CD8-positive, alpha-beta memory T cell (primary cell): ENCODE results near the gene PDC. TPM values are rescaled to one million over a fixed set of nuclear protein-coding genes. Genes with fewer than 3 reads are reported as not detected.
A peak's percentile ranks its signal among the peaks of the same experiment; 100 is the strongest.

Experiments
- CTCF ChIA-PET: fragments of 350-600 bp; sonication (Branson Sonifier 250); formaldehyde crosslinking; loops from one replicate; lab custom pipeline; 2021; ENCODE audit warnings: antibody characterized with exemption; lab: Charles Lee
- POLR2A ChIA-PET: fragments of 350-600 bp; sonication (Branson Sonifier 250); formaldehyde crosslinking; loops from one replicate; lab custom pipeline; 2021; ENCODE audit warnings: antibody characterized with exemption; lab: Charles Lee
- DNase-seq, 5 donors: peaks; one replicate each; pipeline versions ENCODE4 v3.0.0 to v3.0.0-alpha.2; 2020 to 2022; ENCODE audit warnings: mixed read lengths in 1 of 5
- H3K27ac ChIP-seq: one replicate; pipeline ENCODE4 v1.7.0; 2013; ENCODE audit warnings: low read depth, mild to moderate bottlenecking, low read length, moderate library complexity
- H3K27me3 ChIP-seq: 2 replicates; pipeline ENCODE4 v1.7.0; 2013; ENCODE audit warnings: low read length, mild to moderate bottlenecking; ENCODE audit not compliant: insufficient read depth, poor library complexity, severe bottlenecking
- H3K36me3 ChIP-seq: 2 replicates; pipeline ENCODE4 v1.7.0; 2013; ENCODE audit warnings: mild to moderate bottlenecking, low read length, moderate library complexity; ENCODE audit not compliant: insufficient read depth
- H3K4me1 ChIP-seq: 2 replicates; pipeline ENCODE4 v1.7.0; 2013; ENCODE audit warnings: mild to moderate bottlenecking, low read length, moderate library complexity; ENCODE audit not compliant: insufficient read depth
- H3K4me3 ChIP-seq: 2 replicates; pipeline ENCODE4 v1.7.0; 2013; ENCODE audit warnings: mild to moderate bottlenecking, low read length
- H3K9me3 ChIP-seq: 2 replicates; pipeline ENCODE4 v1.7.0; 2013; ENCODE audit warnings: mild to moderate bottlenecking, low read length
- H3K27ac Mint-ChIP-seq, 8 donors: one replicate each; pipeline ENCODE4 v1.8.0; 2020 to 2021; ENCODE audit warnings: mixed read lengths in 8 of 8, mild to moderate bottlenecking in 6 of 8, inconsistent platforms in 3 of 8, moderate library complexity in 3 of 8
- H3K27me3 Mint-ChIP-seq, 2 donors: one replicate each; pipeline ENCODE4 v1.8.0; 2020 to 2021; ENCODE audit warnings: mixed read lengths in 2 of 2, mild to moderate bottlenecking in 1 of 2, moderate library complexity in 1 of 2
- H3K36me3 Mint-ChIP-seq, 3 donors: one replicate each; pipeline ENCODE4 v1.8.0; 2020 to 2021; ENCODE audit warnings: mixed read lengths in 3 of 3, inconsistent platforms in 1 of 3, mild to moderate bottlenecking in 1 of 3
- H3K4me1 Mint-ChIP-seq, 3 donors: one replicate each; pipeline ENCODE4 v1.8.0; 2020 to 2021; ENCODE audit warnings: mixed read lengths in 3 of 3, inconsistent platforms in 1 of 3, mild to moderate bottlenecking in 1 of 3
- H3K4me3 Mint-ChIP-seq, 7 donors: one replicate each; pipeline ENCODE4 v1.8.0; 2020 to 2021; ENCODE audit warnings: mixed read lengths in 7 of 7, mild to moderate bottlenecking in 6 of 7, moderate library complexity in 4 of 7, inconsistent platforms in 2 of 7
- H3K9me3 Mint-ChIP-seq, 5 donors: one replicate each; pipeline ENCODE4 v1.8.0; 2020 to 2022; ENCODE audit warnings: mixed read lengths in 5 of 5, mild to moderate bottlenecking in 3 of 5, moderate library complexity in 2 of 5, inconsistent platforms in 1 of 5
- polyA plus RNA-seq: library from polyadenylated mRNA; unstranded; fragments of 300-500 nt; fragmentation: Illumina TruSeq; gene quantifications from one replicate; pipeline ENCODE4 v1.2.3, GENCODE V29; 2021
- total RNA-seq, 2 experiments: library from RNA; stranded (reverse); gene quantifications; one replicate each; pipeline ENCODE4 v1.2.3, GENCODE V29; 2021

The PDC gene
- total and polyA plus RNA-seq, 3 experiments from 2014 or later = not detected

DNA sequence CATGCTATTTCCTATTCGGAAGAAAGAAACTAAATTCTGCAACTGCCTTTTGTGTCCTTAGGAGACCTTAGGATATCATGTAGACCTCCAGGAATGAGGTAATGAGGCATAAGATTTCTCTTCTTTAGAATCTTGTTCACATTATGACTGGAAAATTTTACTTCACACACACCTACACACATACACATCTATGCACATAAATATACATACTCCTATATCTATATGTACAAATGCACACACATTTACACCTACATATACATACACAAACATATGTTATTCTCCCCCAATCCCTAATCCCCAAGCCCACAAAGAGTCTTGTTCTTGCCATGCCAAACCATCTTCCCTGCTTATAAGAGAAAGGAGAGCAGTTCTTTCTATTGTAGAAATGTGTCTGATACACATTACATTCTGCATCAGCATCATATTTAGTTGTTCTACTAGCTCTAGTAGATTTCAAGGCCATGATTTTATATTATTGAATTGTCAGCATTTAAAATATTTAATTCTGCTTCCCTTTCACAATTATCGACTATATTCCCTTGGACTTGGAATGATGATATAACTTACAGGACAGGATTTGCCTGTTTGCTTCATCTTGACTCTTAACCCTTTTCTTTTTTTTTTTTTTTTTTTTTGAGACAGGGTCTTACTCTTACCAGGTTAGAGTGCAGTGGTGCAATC is 35.4 kb upstream of the PDC start:
- no peak for DNase-seq
- Mint-ChIP-seq H3K27me3 (peaks cover 0 to 2% of the 10 kb centered on the region in 2 donors), H3K36me3 (no peaks in the 10 kb centered on the region), H3K4me3 (no peak overlapping the region), H3K27ac (no peak overlapping the region), H3K4me1 (no peaks in the 10 kb centered on the region), H3K9me3 (no peaks in the 10 kb centered on the region)
- H3K9me3 ChIP-seq = no peaks in the 10 kb centered on the region
- H3K4me1 ChIP-seq = no peaks in the 10 kb centered on the region
- H3K4me3 ChIP-seq = no peak overlapping the region
- CTCF ChIA-PET = no interaction called here
- no peak overlapping the region for H3K27ac ChIP-seq
- H3K36me3 ChIP-seq = no peaks in the 10 kb centered on the region
- no peaks in the 10 kb centered on the region for H3K27me3 ChIP-seq
- POLR2A ChIA-PET = no interaction called here

DNA sequence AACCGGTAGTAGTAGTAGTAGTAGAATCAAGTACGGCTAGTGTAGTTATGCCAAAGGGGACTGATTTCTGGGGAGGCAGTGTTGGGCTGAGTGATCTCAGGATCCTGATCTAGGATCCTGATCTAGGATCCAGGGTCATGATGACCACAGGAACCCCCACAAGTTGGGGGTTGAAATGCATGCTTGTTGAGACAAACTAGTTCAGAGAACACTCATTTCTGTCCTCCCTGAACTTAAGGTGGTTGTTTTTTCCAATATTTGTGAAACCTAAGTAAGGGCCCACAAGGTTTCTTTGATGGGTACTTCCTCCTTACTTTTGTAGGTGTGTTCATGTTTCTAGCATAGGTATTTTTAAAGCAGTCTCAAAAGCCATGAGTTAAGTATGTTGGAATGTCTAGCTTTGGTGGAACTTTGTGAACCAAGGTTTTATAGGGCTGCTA is 33.9 kb upstream of the PDC start:
- Histone ChIP-seq H3K4me3 (no peak overlapping the region), H3K4me1 (no peaks in the 10 kb centered on the region), H3K9me3 (no peaks in the 10 kb centered on the region), H3K27ac (no peak overlapping the region), H3K36me3 (no peaks in the 10 kb centered on the region), H3K27me3 (no peaks in the 10 kb centered on the region)
- CTCF ChIA-PET = no interaction called here
- Mint-ChIP-seq H3K4me1 (no peaks in the 10 kb centered on the region), H3K36me3 (no peaks in the 10 kb centered on the region), H3K27me3 (peaks cover 0 to 2% of the 10 kb centered on the region in 2 donors), H3K9me3 (no peaks in the 10 kb centered on the region), H3K27ac (no peak overlapping the region), H3K4me3 (no peak overlapping the region)
- POLR2A ChIA-PET = no interaction called here
- DNase-seq = no peak

DNA sequence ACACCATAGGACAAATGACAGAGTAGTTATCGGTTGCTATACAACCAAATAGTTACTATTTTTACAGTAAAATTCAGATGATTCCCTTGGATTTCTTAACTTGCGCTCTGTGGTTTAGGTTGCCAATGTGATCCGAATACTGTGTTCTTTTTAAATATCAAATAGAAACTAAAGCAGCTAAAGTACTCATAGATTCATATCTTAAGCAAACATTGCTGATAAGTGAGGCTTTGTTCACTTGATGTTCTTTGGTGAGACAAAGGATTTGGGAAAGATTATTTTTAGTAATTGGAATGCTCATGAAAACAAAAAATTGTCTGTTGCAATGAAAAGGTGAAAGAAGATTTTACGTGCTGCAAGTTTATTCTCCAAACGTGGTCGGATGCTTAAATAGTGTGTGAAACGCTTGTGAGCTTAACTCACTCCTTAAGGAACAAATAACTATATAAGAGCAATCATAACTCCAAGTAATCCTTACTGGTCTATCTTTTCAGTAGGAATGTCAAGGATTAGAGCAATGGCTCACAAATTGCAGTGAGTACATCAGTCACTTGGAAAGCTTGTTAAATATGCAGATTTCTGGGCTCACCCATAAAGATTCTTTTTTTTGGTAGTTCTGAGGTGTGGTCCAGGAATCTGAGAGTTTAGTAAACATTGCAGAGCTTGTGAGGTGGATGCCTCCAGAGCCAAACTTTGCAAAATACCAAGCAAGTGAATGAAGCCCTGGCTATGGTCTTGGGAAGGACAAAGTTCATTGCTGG is 31.8 kb upstream of the PDC start:
- Mint-ChIP-seq H3K9me3 (no peaks in the 10 kb centered on the region), H3K36me3 (no peaks in the 10 kb centered on the region), H3K4me1 (no peaks in the 10 kb centered on the region), H3K27ac (no peak overlapping the region), H3K27me3 (peaks cover 0 to 2% of the 10 kb centered on the region in 2 donors), H3K4me3 (no peak overlapping the region)
- Histone ChIP-seq H3K27me3 (no peaks in the 10 kb centered on the region), H3K36me3 (no peaks in the 10 kb centered on the region), H3K4me3 (no peak overlapping the region), H3K27ac (no peak overlapping the region), H3K9me3 (no peaks in the 10 kb centered on the region), H3K4me1 (no peaks in the 10 kb centered on the region)
- no peak for DNase-seq
- ChIA-PET CTCF (no interaction called here), POLR2A (no interaction called here)

DNA sequence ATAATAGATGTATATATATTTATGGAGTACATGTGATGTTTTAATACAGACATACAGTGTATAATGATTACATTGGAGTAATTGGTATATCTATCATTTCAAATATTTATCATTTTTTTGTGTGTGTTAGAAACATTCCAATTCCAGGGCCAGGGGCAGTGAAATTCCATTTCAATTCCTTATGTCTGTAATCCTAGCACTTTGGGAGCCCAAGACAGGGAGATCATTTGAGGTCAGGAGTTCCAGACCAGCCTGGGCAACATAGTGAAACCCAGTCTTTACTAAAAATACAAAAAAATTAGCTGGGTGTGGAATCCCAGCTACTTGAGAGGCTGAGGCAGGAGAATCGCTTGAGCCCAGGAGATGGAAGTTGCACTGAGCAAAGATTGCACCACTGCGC is 30.4 kb upstream of the PDC start:
- Mint-ChIP-seq H3K4me1 (no peaks in the 10 kb centered on the region), H3K36me3 (no peaks in the 10 kb centered on the region), H3K4me3 (no peak overlapping the region), H3K27me3 (peaks cover 0 to 2% of the 10 kb centered on the region in 2 donors), H3K9me3 (no peaks in the 10 kb centered on the region), H3K27ac (no peak overlapping the region)
- CTCF ChIA-PET = no interaction called here
- Histone ChIP-seq H3K9me3 (no peaks in the 10 kb centered on the region), H3K27ac (no peak overlapping the region), H3K36me3 (no peaks in the 10 kb centered on the region), H3K4me1 (no peaks in the 10 kb centered on the region), H3K27me3 (no peaks in the 10 kb centered on the region), H3K4me3 (no peak overlapping the region)
- POLR2A ChIA-PET = no interaction called here
- DNase-seq = no peak

DNA sequence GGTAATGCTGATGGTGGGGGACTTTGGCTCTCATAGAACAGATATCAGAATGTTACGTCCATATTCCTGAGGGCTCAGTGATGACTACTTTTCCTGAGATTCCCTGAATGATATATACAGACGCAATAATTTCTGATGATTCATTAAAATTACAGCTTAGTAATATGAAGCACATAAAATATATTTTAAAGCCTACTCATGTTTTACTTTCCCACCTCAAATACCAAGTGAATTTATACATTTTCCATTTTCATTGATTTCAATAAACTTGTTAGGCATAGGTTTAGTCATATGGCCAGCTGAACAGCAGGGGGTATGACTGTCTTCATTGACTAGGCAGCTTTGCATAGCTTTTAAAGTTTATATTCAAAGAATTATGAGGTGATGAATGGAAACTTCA is 26.2 kb upstream of the PDC start:
- H3K27me3 ChIP-seq = no peaks in the 10 kb centered on the region
- H3K9me3 ChIP-seq = no peaks in the 10 kb centered on the region
- no peaks in the 10 kb centered on the region for H3K4me1 ChIP-seq
- H3K27me3 Mint-ChIP-seq = peaks cover 0 to 6% of the 10 kb centered on the region in 2 donors
- ChIA-PET POLR2A (no interaction called here), CTCF (no interaction called here)
- no peaks in the 10 kb centered on the region for H3K36me3 ChIP-seq
- no peak overlapping the region for H3K4me3 Mint-ChIP-seq
- no peaks in the 10 kb centered on the region for H3K4me1 Mint-ChIP-seq
- DNase-seq = no peak
- no peak overlapping the region for H3K27ac ChIP-seq
- H3K36me3 Mint-ChIP-seq = no peaks in the 10 kb centered on the region
- H3K27ac Mint-ChIP-seq = no peak overlapping the region
- no peaks in the 10 kb centered on the region for H3K9me3 Mint-ChIP-seq
- no peak overlapping the region for H3K4me3 ChIP-seq

DNA sequence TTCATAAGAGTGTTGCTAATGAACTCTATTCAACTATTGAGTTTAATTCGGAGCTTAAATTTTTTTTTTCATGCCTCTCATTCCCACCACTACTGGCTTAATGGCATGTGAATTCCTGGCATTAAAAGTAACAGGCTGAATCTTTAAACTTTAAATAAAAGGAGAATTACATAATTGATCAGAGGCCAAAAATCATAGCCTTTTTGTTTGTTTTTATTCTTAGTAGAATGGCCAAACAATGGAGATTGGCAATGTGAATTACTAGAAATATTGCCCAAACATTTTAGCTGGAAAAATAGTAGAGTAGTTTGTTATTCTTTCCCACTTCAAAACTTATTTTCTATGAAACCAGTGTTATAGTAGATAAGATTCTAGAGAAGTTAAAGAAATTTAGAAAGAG is 25.1 kb upstream of the PDC start:
- DNase-seq = no peak
- Histone ChIP-seq H3K4me3 (no peak overlapping the region), H3K9me3 (no peaks in the 10 kb centered on the region), H3K36me3 (no peaks in the 10 kb centered on the region), H3K27ac (no peak overlapping the region), H3K4me1 (no peaks in the 10 kb centered on the region), H3K27me3 (no peaks in the 10 kb centered on the region)
- no peak overlapping the region for H3K27ac Mint-ChIP-seq
- CTCF ChIA-PET = no interaction called here
- H3K9me3 Mint-ChIP-seq = no peaks in the 10 kb centered on the region
- H3K4me3 Mint-ChIP-seq = no peak overlapping the region
- peaks cover 0 to 6% of the 10 kb centered on the region in 2 donors for H3K27me3 Mint-ChIP-seq
- no peaks in the 10 kb centered on the region for H3K36me3 Mint-ChIP-seq
- POLR2A ChIA-PET = no interaction called here
- no peaks in the 10 kb centered on the region for H3K4me1 Mint-ChIP-seq

DNA sequence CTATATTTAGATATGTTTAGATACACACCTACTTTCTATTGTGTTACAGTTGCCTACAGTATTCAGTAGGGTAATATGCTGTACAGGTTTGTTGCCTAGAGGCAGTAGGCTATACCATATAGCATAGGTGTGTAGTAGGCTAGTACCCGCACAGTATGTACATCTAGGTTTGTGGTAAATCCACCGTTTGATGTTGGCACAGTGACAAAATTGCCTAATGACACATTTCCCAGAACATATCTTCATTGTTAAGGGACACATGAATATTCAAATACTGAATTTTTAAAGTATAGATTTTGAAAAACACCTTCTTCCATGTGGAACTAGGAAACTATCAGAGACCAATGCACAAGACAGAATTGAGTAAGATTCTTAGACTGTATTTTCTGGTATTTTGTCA is 22.6 kb upstream of the PDC start:
- ChIA-PET CTCF (no interaction called here), POLR2A (no interaction called here)
- H3K9me3 Mint-ChIP-seq = no peaks in the 10 kb centered on the region
- Histone ChIP-seq H3K27ac (no peak overlapping the region), H3K9me3 (no peaks in the 10 kb centered on the region), H3K4me3 (no peak overlapping the region), H3K4me1 (no peaks in the 10 kb centered on the region), H3K36me3 (no peaks in the 10 kb centered on the region), H3K27me3 (no peaks in the 10 kb centered on the region)
- no peaks in the 10 kb centered on the region for H3K4me1 Mint-ChIP-seq
- H3K27ac Mint-ChIP-seq = no peak overlapping the region
- H3K36me3 Mint-ChIP-seq = no peaks in the 10 kb centered on the region
- no peak for DNase-seq
- H3K4me3 Mint-ChIP-seq = no peak overlapping the region
- H3K27me3 Mint-ChIP-seq = peaks cover 0 to 6% of the 10 kb centered on the region in 2 donors

DNA sequence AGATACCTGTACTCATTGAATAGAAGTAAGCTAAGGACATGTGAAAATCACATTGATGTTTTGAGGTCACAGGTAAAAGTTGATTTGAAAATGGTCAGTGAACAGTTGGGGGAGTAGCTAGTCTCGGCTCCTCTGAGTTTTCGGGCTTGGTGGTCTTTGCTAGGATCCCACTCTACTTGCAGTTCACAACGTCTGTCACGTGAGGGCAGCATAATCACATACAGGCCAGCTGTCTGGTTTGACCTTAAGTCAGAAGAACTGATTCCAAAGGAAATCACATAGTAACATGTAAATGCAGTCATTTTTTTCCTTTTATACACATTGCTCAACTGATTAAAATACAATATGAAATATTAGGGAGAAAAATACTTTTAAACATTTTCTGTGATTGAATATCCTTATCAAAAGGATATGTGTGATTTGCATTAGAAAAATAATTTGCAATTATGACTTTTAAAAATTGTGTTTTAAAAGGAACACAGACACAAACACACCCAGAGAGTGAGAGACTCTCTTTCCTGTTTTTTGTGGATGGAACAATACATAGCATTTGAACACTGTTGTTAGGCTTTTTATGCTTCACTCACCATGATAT is 21.8 kb upstream of the PDC start:
- H3K4me1 ChIP-seq = no peaks in the 10 kb centered on the region
- Mint-ChIP-seq H3K27ac (no peak overlapping the region), H3K4me1 (no peaks in the 10 kb centered on the region), H3K36me3 (no peaks in the 10 kb centered on the region), H3K9me3 (no peaks in the 10 kb centered on the region), H3K4me3 (no peak overlapping the region), H3K27me3 (peaks cover 0 to 6% of the 10 kb centered on the region in 2 donors)
- no peaks in the 10 kb centered on the region for H3K9me3 ChIP-seq
- CTCF ChIA-PET = no interaction called here
- no peak overlapping the region for H3K4me3 ChIP-seq
- DNase-seq = peak in 3 of 5 donors; percentile 1 to 45 (median 26)
- no peak overlapping the region for H3K27ac ChIP-seq
- POLR2A ChIA-PET = no interaction called here
- H3K36me3 ChIP-seq = no peaks in the 10 kb centered on the region
- H3K27me3 ChIP-seq = no peaks in the 10 kb centered on the region
